HCT116 (cell line): ENCODE data around the gene NCDN. TPM values are rescaled to one million over a fixed set of nuclear protein-coding genes. Genes with fewer than 3 reads are reported as not detected.

Experiments used
- ATAC-seq: fragments of 200-7000 bp; cut with Tn5 transposase; 2 replicates; pipeline ENCODE4 v1.9.1; 2020; ENCODE audit warnings: mild to moderate bottlenecking, moderate library complexity
- BruUV-seq: library from RNA; stranded (reverse); fragments of 400-500 nt; replicated peaks from 2 replicates; lab custom pipeline; 2021; lab: Mats Ljungman, UMichigan
- CTCF ChIA-PET: fragments of 300-600 bp; sonication (Branson Sonifier 250); formaldehyde crosslinking; loops from one replicate; lab custom pipeline; 2021; ENCODE audit warnings: antibody characterized with exemption; lab: Charles Lee
- POLR2A ChIA-PET: fragments of 300-600, 350-600 bp; sonication (Branson Sonifier 250); formaldehyde crosslinking; loops from one replicate; lab custom pipeline; 2021; ENCODE audit warnings: antibody characterized with exemption; lab: Charles Lee
- RAD21 ChIA-PET, 2 experiments: fragments of 300-600 bp; sonication (Branson Sonifier 250); formaldehyde crosslinking; loops; one replicate each; lab custom pipeline; 2023; ENCODE audit warnings: low total read pairs in 2 of 2; ENCODE audit not compliant: uncharacterized antibody in 2 of 2, unreplicated experiment in 2 of 2, low non-redundant PET in 1 of 2; lab: Charles Lee
- DNase-seq: peaks from one replicate; pipeline ENCODE4 v3.0.0-alpha.2; 2010; ENCODE audit warnings: low read depth, low spot score
- H2AFZ ChIP-seq: fragments of 200-600 bp; shearing (Covaris generic), sonication (generic); 2 replicates; pipeline ENCODE4 v1.6.1; 2017; ENCODE audit warnings: low read depth, mixed run types, mixed read lengths, antibody characterized with exemption, low read length; ENCODE audit not compliant: poor library complexity, severe bottlenecking
- H3K27ac ChIP-seq: 2 replicates; pipeline ENCODE4 v1.5.1; 2012; ENCODE audit warnings: low read depth, low read length
- H3K27me3 ChIP-seq: fragments of 200-600 bp; sonication (generic); 2 replicates; pipeline ENCODE4 v1.6.1; 2016; ENCODE audit warnings: mixed run types, low read length, mixed read lengths; ENCODE audit not compliant: insufficient read depth
- H3K36me3 ChIP-seq, 2 experiments: fragments of 200-500 bp in 1 of 2; fragments of 200-600 bp in 1 of 2; sonication (Bioruptor generic) in 1 of 2; sonication (generic) in 1 of 2; 2 replicates each; pipeline versions ENCODE4 v1.5.1 to v1.6.1; 2014 to 2016; ENCODE audit warnings: low read length in 2 of 2, inconsistent platforms in 1 of 2, mixed read lengths in 1 of 2, mixed run types in 1 of 2; ENCODE audit not compliant: insufficient read depth in 2 of 2, control insufficient read depth in 1 of 2
- H3K4me1 ChIP-seq, 2 experiments: fragments of 200-600 bp in 1 of 2; sonication (generic) in 1 of 2; 2 replicates each; pipeline versions ENCODE4 v1.5.1 to v1.6.1; 2012 to 2017; ENCODE audit warnings: low read length in 2 of 2, inconsistent platforms in 1 of 2, mild to moderate bottlenecking in 1 of 2, mixed read lengths in 1 of 2, mixed run types in 1 of 2, moderate library complexity in 1 of 2; ENCODE audit not compliant: insufficient read depth in 2 of 2, control insufficient read depth in 1 of 2
- H3K4me2 ChIP-seq: fragments of 200-600 bp; sonication (generic); 2 replicates; pipeline ENCODE4 v1.6.1; 2017; ENCODE audit warnings: mixed run types, low read length, mixed read lengths
- H3K4me3 ChIP-seq, 2 experiments: fragments of 200-600 bp in 1 of 2; sonication (generic) in 1 of 2; replicated peaks in 1 of 2; 2 replicates each; pipeline ENCODE4 v1.5.1; 2011 to 2016; ENCODE audit warnings: low read length in 2 of 2, control low read depth in 1 of 2, low read depth in 1 of 2, mild to moderate bottlenecking in 1 of 2, mixed read lengths in 1 of 2, mixed run types in 1 of 2
- H3K79me2 ChIP-seq: fragments of 200-600 bp; sonication (generic); 2 replicates; pipeline ENCODE4 v1.6.1; 2017; ENCODE audit warnings: mild to moderate bottlenecking, mixed run types, low read length, moderate library complexity, mixed read lengths; ENCODE audit not compliant: insufficient read depth
- H3K9ac ChIP-seq: fragments of 200-600 bp; sonication (generic); 2 replicates; pipeline ENCODE4 v1.6.1; 2016; ENCODE audit warnings: low read length, mixed read lengths
- H3K9me2 ChIP-seq: fragments of 200-600 bp; sonication (generic), shearing (Covaris generic); 2 replicates; pipeline ENCODE4 v1.6.1; 2017; ENCODE audit warnings: mixed run types, mild to moderate bottlenecking, moderate library complexity; ENCODE audit not compliant: insufficient read depth
- H3K9me3 ChIP-seq, 2 experiments: fragments of 200-500 bp in 1 of 2; fragments of 200-600 bp in 1 of 2; sonication (Bioruptor generic) in 1 of 2; sonication (generic) in 1 of 2; 2 replicates each; pipeline ENCODE4 v1.6.1; 2014 to 2017; ENCODE audit warnings: low read length in 2 of 2, mixed read lengths in 2 of 2, inconsistent platforms in 1 of 2, low read depth in 1 of 2, mild to moderate bottlenecking in 1 of 2, mixed run types in 1 of 2, moderate library complexity in 1 of 2; ENCODE audit not compliant: control insufficient read depth in 1 of 2, insufficient read depth in 1 of 2
- H4K20me1 ChIP-seq: fragments of 200-600 bp; sonication (generic), shearing (Covaris generic); 2 replicates; pipeline ENCODE4 v1.6.1; 2017; ENCODE audit warnings: mixed run types, mild to moderate bottlenecking, moderate library complexity; ENCODE audit not compliant: insufficient read depth
- ATF3 ChIP-seq: IDR thresholded peaks from 2 replicates; pipeline ENCODE4 v1.6.1; 2012
- CBX3 ChIP-seq: IDR thresholded peaks from 2 replicates; pipeline ENCODE4 v1.6.1; 2012; ENCODE audit warnings: low read depth
- CEBPB ChIP-seq: IDR thresholded peaks from 2 replicates; pipeline ENCODE4 v1.6.1; 2012; ENCODE audit warnings: low read depth
- CTCF ChIP-seq, 3 experiments: fragments of 200-600 bp in 1 of 3; sonication (generic) in 1 of 3; IDR thresholded peaks in 2 of 3; conservative IDR thresholded peaks in 1 of 3; 2 replicates each; pipeline ENCODE4 v1.5.1; 2012 to 2017; ENCODE audit warnings: low read depth in 2 of 3, low read length in 2 of 3, antibody characterized with exemption in 1 of 3, borderline replicate concordance in 1 of 3, control low read depth in 1 of 3, mild to moderate bottlenecking in 1 of 3, mixed read lengths in 1 of 3, mixed run types in 1 of 3, moderate library complexity in 1 of 3; ENCODE audit not compliant: insufficient read depth in 1 of 3
- EGR1 ChIP-seq: IDR thresholded peaks from 2 replicates; pipeline ENCODE4 v1.6.1; 2012; ENCODE audit warnings: low read depth
- ELF1 ChIP-seq: IDR thresholded peaks from 2 replicates; pipeline ENCODE4 v1.6.1; 2012; ENCODE audit warnings: low read depth, borderline replicate concordance
- EZH2 ChIP-seq: fragments of 200-600 bp; sonication (generic); IDR thresholded peaks from 2 replicates; pipeline ENCODE4 v1.6.1; 2017; ENCODE audit warnings: antibody characterized with exemption, mixed run types
- EZH2phosphoT487 ChIP-seq: fragments of 200-600 bp; IDR thresholded peaks from 2 replicates; pipeline ENCODE4 v1.6.1; 2018; ENCODE audit warnings: antibody characterized with exemption, borderline replicate concordance
- JUND ChIP-seq: IDR thresholded peaks from 2 replicates; pipeline ENCODE4 v1.6.1; 2012
- POLR2A ChIP-seq: IDR thresholded peaks from 2 replicates; pipeline ENCODE4 v1.7.0; 2011; ENCODE audit warnings: borderline replicate concordance; ENCODE audit not compliant: insufficient read depth, insufficient read length; ENCODE audit errors: extremely low read depth
- RAD21 ChIP-seq: IDR thresholded peaks from 2 replicates; pipeline ENCODE4 v1.6.1; 2012; ENCODE audit warnings: low read depth, mild to moderate bottlenecking
- SIN3A ChIP-seq: IDR thresholded peaks from 2 replicates; pipeline ENCODE4 v1.6.1; 2012; ENCODE audit warnings: low read depth
- ZFX ChIP-seq: fragments of 450-650 bp; IDR thresholded peaks from 2 replicates; pipeline ENCODE4 v1.6.1; 2017
- ZNF274 ChIP-seq: fragments of 200-500 bp; sonication (Bioruptor generic); IDR thresholded peaks from 2 replicates; pipeline ENCODE4 v1.6.1; 2014; ENCODE audit warnings: mild to moderate bottlenecking, low read depth, low read length, inconsistent platforms
- intact Hi-C: fragments of 100-400 bp; cut with micrococcal nuclease; formaldehyde crosslinking; loops from 2 replicates; pipeline ENCODE4 v1.10.0; 2022
- total RNA-seq: library from RNA; stranded (reverse); gene quantifications from one replicate; pipeline ENCODE4 v1.2.1, GENCODE V29; 2021; ENCODE audit not compliant: unreplicated experiment
- TF ChIP-seq, protein P1 (sequence below): IDR thresholded peaks from 2 replicates; pipeline ENCODE4 v1.6.1; 2012

The NCDN gene
- total RNA-seq, 1 experiment from 2014 or later: 24.5 TPM

GRCh38 chr1:35535243-35535642 is 22.4 kb upstream of the NCDN start:
- no peak overlapping the region for H3K27ac ChIP-seq
- BruUV-seq: no TSS peak

More at GRCh38 chr1:35535243-35535642, 22.4 kb upstream of the NCDN start:
- intact Hi-C loops: no loop called here
- no peak for ATAC-seq
- H3K4me3 ChIP-seq: no peak overlapping the region
- RAD21 ChIA-PET: interaction anchor here in 1 of 2 experiments (0.7 kb wide), 1 partner anchor 249 kb away, joined by 3 read pairs; no protein-coding TSS in a partner anchor
- no peaks in the 10 kb centered on the region for H3K27me3 ChIP-seq
- H3K9me2 ChIP-seq: no peaks in the 10 kb centered on the region
- no peaks in the 10 kb centered on the region for H3K4me1 ChIP-seq
- TF ChIP-seq CBX3 (no peak), POLR2A (no peak), CEBPB (no peak), EZH2 (no peak), EGR1 (no peak), SIN3A (no peak), ELF1 (no peak), ATF3 (no peak), CTCF (IDR thresholded peaks at IDR 0.05 in 2 of 3, conservative IDR thresholded peaks at IDR 0.05 in 1 of 3; ENCODE audit: borderline replicate concordance in 1 of 3, insufficient read depth in 1 of 3, low read depth in 2 of 3, low read length in 2 of 3) (no peak), ZNF274 (no peak), ZFX (no peak), JUND (no peak), RAD21 (no peak), EZH2phosphoT487 (no peak)
- TF ChIP-seq, protein P1, sequence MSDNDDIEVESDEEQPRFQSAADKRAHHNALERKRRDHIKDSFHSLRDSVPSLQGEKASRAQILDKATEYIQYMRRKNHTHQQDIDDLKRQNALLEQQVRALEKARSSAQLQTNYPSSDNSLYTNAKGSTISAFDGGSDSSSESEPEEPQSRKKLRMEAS: no peak
- TF ChIP-seq, all 23 proteins: peak for 0
- Histone ChIP-seq H3K4me2 (no peak overlapping the region), H3K9ac (no peak overlapping the region), H2AFZ (no peak overlapping the region), H3K79me2 (peaks cover 5% of the 10 kb centered on the region; the same call in 1 of the 2 replicates), H3K9me3 (peaks cover 7% of the 10 kb centered on the region in 2 experiments; a peak in 1 of 4 replicates), H4K20me1 (no peaks in the 10 kb centered on the region), H3K36me3 (peaks cover 2 to 11% of the 10 kb centered on the region in 2 experiments; a peak in 2 of 4 replicates)
- no peak for DNase-seq
- POLR2A ChIA-PET: no interaction called here
- CTCF ChIA-PET: no interaction called here
